H1 (cell line): ENCODE data around the gene ERC1. TPM values are rescaled to one million over a fixed set of nuclear protein-coding genes. Genes with fewer than 3 reads are reported as not detected.

Source experiments
- ASH2L ChIP-seq: fragments of 200-600, 300-600 bp; sonication (generic); IDR thresholded peaks from one replicate; pipeline ENCODE4 v1.7.1; 2017; ENCODE audit warnings: low read length
- CBX5 ChIP-seq: fragments of 300-800, 300-1000 bp; sonication (generic); IDR thresholded peaks from 2 replicates; pipeline ENCODE4 v1.7.1; 2016; ENCODE audit warnings: antibody characterized with exemption, low read length, low read depth
- EGR1 ChIP-seq: IDR thresholded peaks from 2 replicates; pipeline ENCODE4 v1.6.1; 2011; ENCODE audit warnings: low read depth, low read length, borderline replicate concordance
- EP300 ChIP-seq, 2 experiments: IDR thresholded peaks; 1 replicate in 1 of 2; 2 replicates in 1 of 2; pipeline ENCODE4 v1.6.1; 2011 to 2012; ENCODE audit warnings: low read depth in 2 of 2, low read length in 2 of 2, mild to moderate bottlenecking in 2 of 2, borderline replicate concordance in 1 of 2, inconsistent platforms in 1 of 2, moderate library complexity in 1 of 2
- KDM5A ChIP-seq: fragments of 200-600 bp; IDR thresholded peaks from 2 replicates; pipeline ENCODE4 v1.7.1; 2012; ENCODE audit warnings: mild to moderate bottlenecking, low read length, inconsistent platforms, mixed read lengths
- MAX ChIP-seq: IDR thresholded peaks from 2 replicates; pipeline ENCODE4 v1.6.1; 2012; ENCODE audit warnings: inconsistent platforms
- TCF12 ChIP-seq: IDR thresholded peaks from 2 replicates; pipeline ENCODE4 v1.6.1; 2011; ENCODE audit warnings: low read depth, mild to moderate bottlenecking, low read length
- USF2 ChIP-seq: IDR thresholded peaks from 2 replicates; pipeline ENCODE4 v1.6.1; 2011; ENCODE audit warnings: low read length, improper control_type of control experiment
- polyA plus RNA-seq, 7 experiments: library from polyadenylated mRNA; depleted of rRNA in 3 of 7; stranded (reverse) in 5 of 7; unstranded in 2 of 7; fragments of >200 nt in 5 of 7; fragments of 200-250 nt in 2 of 7; gene quantifications; 1 replicate in 5 of 7; 2 replicates in 1 of 7; 4 replicates in 1 of 7; pipeline versions ENCODE4 v1.2.1 to v1.2.3, GENCODE V29; 2011 to 2013; ENCODE audit warnings: missing spikeins in 2 of 7, mixed read lengths in 2 of 7
- total RNA-seq: library from RNA; stranded (reverse); fragmentation: NEBNext Ultra II Directional; extraction: Animal tissue kit (Norgen Biotek cat#: 25700); gene quantifications from 2 replicates; pipeline ENCODE4 v1.2.1, GENCODE V29; 2021

Gene ERC1
- total and polyA plus RNA-seq, 2 of the 8 experiments (the other 6 are each of a cell fraction or from before 2014, with no cell fraction given) = 7.8 to 45.7 TPM

DNA sequence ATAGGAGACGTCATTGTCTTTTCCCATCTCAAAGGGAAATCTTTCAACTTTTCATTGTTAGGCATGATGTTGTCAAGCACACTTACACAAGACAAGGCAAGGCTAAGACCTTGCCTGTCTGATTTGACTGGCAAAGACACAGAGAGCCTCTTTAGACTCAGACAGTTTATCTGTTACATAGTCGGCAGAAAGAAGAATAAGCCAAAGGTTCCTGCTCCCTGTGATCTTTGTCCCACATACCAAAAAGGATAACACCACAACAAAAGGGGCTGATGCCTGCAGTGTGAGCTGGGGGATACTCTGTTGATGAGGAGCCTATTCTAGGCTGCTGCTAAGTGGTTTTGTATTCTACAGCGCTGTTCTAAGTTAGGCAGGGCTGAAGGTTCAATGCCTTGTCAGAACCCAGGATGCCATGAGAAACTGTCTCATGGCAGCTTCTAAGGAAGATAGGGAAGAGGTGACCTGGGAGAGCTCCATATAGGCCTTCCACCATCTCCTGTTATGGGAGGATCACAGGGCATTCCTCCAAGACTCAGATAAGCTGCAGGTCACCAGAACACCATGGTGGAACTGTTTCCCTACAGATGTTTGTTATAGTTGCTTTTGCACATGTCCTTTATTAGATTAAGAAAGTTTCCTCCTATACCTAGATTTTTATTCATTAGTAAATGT lies 12.7 kb downstream of the ERC1 start (continued):
- TF ChIP-seq MAX (no peak), CBX5 (no peak), EP300 (IDR thresholded peaks at IDR 0.05; ENCODE audit: borderline replicate concordance in 1 of 2, low read depth in 2 of 2, low read length in 2 of 2) (no peak), KDM5A (no peak), EGR1 (no peak), USF2 (no peak), TCF12 (no peak), ASH2L (no peak)
